Right hindlimb (tissue), 1 donor: ENCODE results near the gene OR51A2.
"Not testable (repeated sequence)": the region's sequence is repeated elsewhere in the genome, so short reads cannot be mapped to it uniquely, and the experiment has no call there.

Experiments used
- DNase-seq: peaks from one replicate; pipeline ENCODE4 v3.0.0-alpha.2; 2018

Gene OR51A2

GRCh38 chr11:4955613-4956012, at the start of gene OR51A2:
Gene OR51A2, minus strand, starts transcription at chr11:4955713. Its CDS starts 0 bp downstream, at chr11:4955713.
- not testable (repeated sequence) for DNase-seq

GRCh38 chr11:5004424-5005274, 49.1 kb upstream of the OR51A2 start:
- DNase-seq = peak; percentile 42

- DNase-seq = no peak
Observed at GRCh38 chr11:4994551-4994950, 39.0 kb upstream of the OR51A2 start, which contains the start of gene OR51L1. Gene OR51L1, plus strand, starts transcription at chr11:4994851. Its CDS starts 4,132 bp downstream, at chr11:4998983.

- DNase-seq = no peak
Observed at GRCh38 chr11:4991060-4991459, 35.5 kb upstream of the OR51A2 start.

- no peak for DNase-seq
Observed at GRCh38 chr11:4983841-4984240, 28.3 kb upstream of the OR51A2 start.

- DNase-seq = no peak
Observed at GRCh38 chr11:4982678-4983077, 27.2 kb upstream of the OR51A2 start.

GRCh38 chr11:4979036-4979435, 23.5 kb upstream of the OR51A2 start:
- peak; percentile 53 for DNase-seq

- no peak for DNase-seq
Observed at GRCh38 chr11:4975436-4975835, 19.9 kb upstream of the OR51A2 start.

GRCh38 chr11:4962816-4963215, 7.3 kb upstream of the OR51A2 start:
- DNase-seq = no peak

- no peak for DNase-seq
Observed at GRCh38 chr11:4960877-4961276, 5.4 kb upstream of the OR51A2 start.

GRCh38 chr11:4957396-4957795, 1.9 kb upstream of the OR51A2 start:
- DNase-seq = no peak

GRCh38 chr11:4947505-4947904, 8.0 kb downstream of the OR51A2 start, which contains the start of gene OR51A4:
Gene OR51A4, minus strand, starts transcription at chr11:4947605. Its CDS starts 505 bp downstream, at chr11:4947100.
- DNase-seq = no peak

GRCh38 chr11:4936745-4937144, 18.8 kb downstream of the OR51A2 start:
- no peak for DNase-seq

- DNase-seq = no peak
Observed at GRCh38 chr11:4932751-4933150, 22.8 kb downstream of the OR51A2 start.

- no peak for DNase-seq
Observed at GRCh38 chr11:4926608-4927007, 28.9 kb downstream of the OR51A2 start.

- DNase-seq = no peak
Observed at GRCh38 chr11:4924239-4924638, 31.3 kb downstream of the OR51A2 start, which contains the start of gene OR51G1. Gene OR51G1, minus strand, starts transcription at chr11:4924339. Its CDS starts 0 bp downstream, at chr11:4924339.

- no peak for DNase-seq
Observed at GRCh38 chr11:4922304-4922703, 33.2 kb downstream of the OR51A2 start.

GRCh38 chr11:4921796-4922195, 33.7 kb downstream of the OR51A2 start:
- DNase-seq = no peak

- DNase-seq = no peak
Observed at GRCh38 chr11:4919250-4919649, 36.3 kb downstream of the OR51A2 start, which contains the start of gene OR51G2. Gene OR51G2, minus strand, starts transcription at chr11:4919350. Its CDS starts 3,687 bp downstream, at chr11:4915663.

- DNase-seq = no peak
Observed at GRCh38 chr11:4916581-4916980, 38.9 kb downstream of the OR51A2 start.
